ENCODE data around the gene DOK6. TPM values are rescaled to one million over a fixed set of nuclear protein-coding genes. Genes with fewer than 3 reads are reported as not detected.

Gene DOK6
- total and polyA plus RNA-seq, 2 donors (not counting 3 experiments of a cell fraction or from before 2014, with no cell fraction given): under 0.01 TPM; not detected in 1

DNA sequence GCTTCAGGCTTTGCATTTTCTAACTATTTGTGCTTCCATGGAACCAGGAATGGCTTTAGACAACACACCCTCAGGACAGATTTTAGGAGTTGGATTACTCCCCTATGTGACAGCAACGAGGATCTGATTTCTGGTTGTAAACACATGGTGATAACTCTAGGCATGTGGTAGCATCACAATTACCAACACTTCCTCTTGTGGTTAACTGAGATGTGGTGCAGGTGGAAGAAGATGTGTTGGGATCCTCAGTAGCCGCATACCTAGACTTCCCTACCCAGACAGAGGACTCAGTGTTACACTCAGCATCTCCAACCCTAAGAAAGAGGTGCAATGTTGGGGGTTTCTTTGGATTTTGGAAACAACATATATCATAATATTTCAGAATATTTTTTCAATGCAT, 234.8 kb downstream of the DOK6 start:
- dilution Hi-C loops (cut with MboI; ENCODE audit: extremely low pct_ligation_motif_present, low sequenced_read_pairs) (no loop called here), intact Hi-C loops (cut with micrococcal nuclease) (no loop called here)
- H3K79me2 ChIP-seq (ENCODE audit: control insufficient read depth, insufficient read depth, low read length): no peaks in the 10 kb centered on the region
- FAIRE-seq: no peak
- BruUV-seq (replicated peaks): no TSS peak
- H3K9me1 ChIP-seq (replicated peaks; ENCODE audit: control insufficient read depth, extremely low read depth, insufficient read depth, low read length): no peaks in the 10 kb centered on the region
- H3K9ac ChIP-seq (replicated peaks; ENCODE audit: extremely low read depth, insufficient read depth, low read length): no peak overlapping the region
- no peaks in the 10 kb centered on the region for H3K27me3 ChIP-seq (ENCODE audit: control insufficient read depth in 2 of 2, insufficient read depth in 2 of 2, low read length in 2 of 2)
- H3K4me2 ChIP-seq (ENCODE audit: insufficient read depth, low read length): no peak overlapping the region
- TF ChIP-seq FOS (IDR thresholded peaks at IDR 0.05; ENCODE audit: borderline replicate concordance, insufficient read depth, low read length): no peak
- TF ChIP-seq GATA2 (IDR thresholded peaks at IDR 0.05; ENCODE audit: insufficient read depth, insufficient read length, low read depth, low read length): no peak
- no peaks in the 10 kb centered on the region for H4K20me1 ChIP-seq (replicated peaks; ENCODE audit: control insufficient read depth, extremely low read depth, insufficient read depth, low read length)
- H3K4me1 ChIP-seq (ENCODE audit: control insufficient read depth, extremely low read depth, insufficient read depth, low read length): no peaks in the 10 kb centered on the region
- no peaks in the 10 kb centered on the region for H3K9me3 ChIP-seq (replicated peaks; ENCODE audit: control insufficient read depth, insufficient read depth, low read length)
- H2AFZ ChIP-seq (ENCODE audit: low read depth, low read length): no peak overlapping the region
- ChIA-PET POLR2A (no interaction called here), CTCF (no interaction called here)
- H3K27ac ChIP-seq (ENCODE audit: insufficient read depth, low read depth, low read length): no peak overlapping the region
- H3K4me3 ChIP-seq (replicated peaks in 1 of 3; ENCODE audit: insufficient read depth in 1 of 3, low read depth in 1 of 3, low read length in 3 of 3): no peak overlapping the region
- no peak for DNase-seq (ENCODE audit: low read depth, low spot score)
- no peaks in the 10 kb centered on the region for H3K36me3 ChIP-seq (ENCODE audit: control insufficient read depth in 2 of 2, extremely low read depth in 1 of 2, insufficient read depth in 2 of 2, low read length in 2 of 2)

DNA sequence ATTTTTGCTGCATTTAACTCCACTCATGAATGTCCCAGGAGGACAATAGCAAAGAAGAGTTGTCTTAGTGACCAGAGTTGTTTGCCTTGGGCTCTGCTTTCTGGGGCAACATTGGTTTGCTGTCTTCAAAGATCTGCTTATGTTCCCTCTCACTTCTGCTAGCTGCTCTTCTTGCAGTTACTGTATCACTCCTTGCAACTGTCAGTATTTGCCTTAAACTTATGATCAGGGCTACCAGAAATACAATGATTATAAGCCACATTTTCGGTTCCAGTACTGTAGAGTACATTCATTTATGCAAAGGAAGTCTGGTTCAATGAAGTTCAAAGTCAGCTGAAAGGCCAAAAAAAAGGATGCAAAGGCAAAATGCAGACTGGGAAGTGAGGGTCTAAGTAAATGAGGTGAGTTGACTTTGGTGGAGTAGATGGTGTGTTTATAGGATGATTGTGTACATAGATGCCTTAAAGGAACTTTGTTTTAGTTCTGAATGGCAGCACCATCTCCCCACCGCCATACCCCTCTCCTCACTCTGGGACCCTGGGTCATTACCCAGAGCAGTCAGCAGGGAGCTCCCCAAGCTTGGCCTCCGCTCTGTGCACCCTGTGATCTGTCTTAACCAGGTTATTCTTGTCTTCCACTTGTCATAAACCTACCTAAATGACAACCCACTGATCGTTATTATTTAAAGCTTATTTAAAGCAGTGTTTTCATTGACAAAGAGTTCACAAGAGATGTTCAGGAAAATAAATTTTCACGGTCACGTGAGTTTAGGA, 236.0 kb downstream of the DOK6 start:
- dilution Hi-C loops (cut with MboI; ENCODE audit: extremely low pct_ligation_motif_present, low sequenced_read_pairs): no loop called here
- H3K36me3 ChIP-seq (ENCODE audit: control insufficient read depth in 2 of 2, extremely low read depth in 1 of 2, insufficient read depth in 2 of 2, low read length in 2 of 2): no peaks in the 10 kb centered on the region
- H3K79me2 ChIP-seq (ENCODE audit: control insufficient read depth, insufficient read depth, low read length): no peaks in the 10 kb centered on the region
- H3K4me1 ChIP-seq (ENCODE audit: control insufficient read depth, extremely low read depth, insufficient read depth, low read length): no peaks in the 10 kb centered on the region
- no peak overlapping the region for H3K4me2 ChIP-seq (ENCODE audit: insufficient read depth, low read length)
- DNase-seq (ENCODE audit: low read depth, low spot score) (peak; percentile 2), FAIRE-seq (no peak)
- TF ChIP-seq, protein P1, sequence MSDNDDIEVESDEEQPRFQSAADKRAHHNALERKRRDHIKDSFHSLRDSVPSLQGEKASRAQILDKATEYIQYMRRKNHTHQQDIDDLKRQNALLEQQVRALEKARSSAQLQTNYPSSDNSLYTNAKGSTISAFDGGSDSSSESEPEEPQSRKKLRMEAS (IDR thresholded peaks at IDR 0.05; ENCODE audit: insufficient read depth, insufficient read length): no peak
- TF ChIP-seq, protein P2, sequence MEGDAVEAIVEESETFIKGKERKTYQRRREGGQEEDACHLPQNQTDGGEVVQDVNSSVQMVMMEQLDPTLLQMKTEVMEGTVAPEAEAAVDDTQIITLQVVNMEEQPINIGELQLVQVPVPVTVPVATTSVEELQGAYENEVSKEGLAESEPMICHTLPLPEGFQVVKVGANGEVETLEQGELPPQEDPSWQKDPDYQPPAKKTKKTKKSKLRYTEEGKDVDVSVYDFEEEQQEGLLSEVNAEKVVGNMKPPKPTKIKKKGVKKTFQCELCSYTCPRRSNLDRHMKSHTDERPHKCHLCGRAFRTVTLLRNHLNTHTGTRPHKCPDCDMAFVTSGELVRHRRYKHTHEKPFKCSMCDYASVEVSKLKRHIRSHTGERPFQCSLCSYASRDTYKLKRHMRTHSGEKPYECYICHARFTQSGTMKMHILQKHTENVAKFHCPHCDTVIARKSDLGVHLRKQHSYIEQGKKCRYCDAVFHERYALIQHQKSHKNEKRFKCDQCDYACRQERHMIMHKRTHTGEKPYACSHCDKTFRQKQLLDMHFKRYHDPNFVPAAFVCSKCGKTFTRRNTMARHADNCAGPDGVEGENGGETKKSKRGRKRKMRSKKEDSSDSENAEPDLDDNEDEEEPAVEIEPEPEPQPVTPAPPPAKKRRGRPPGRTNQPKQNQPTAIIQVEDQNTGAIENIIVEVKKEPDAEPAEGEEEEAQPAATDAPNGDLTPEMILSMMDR (IDR thresholded peaks at IDR 0.05; ENCODE audit: extremely low read depth in 1 of 2, insufficient read depth in 1 of 2, low read depth in 1 of 2, low read length in 2 of 2): peak in 1 of 2 donors; percentile 9
- H3K9me1 ChIP-seq (replicated peaks; ENCODE audit: control insufficient read depth, extremely low read depth, insufficient read depth, low read length): no peaks in the 10 kb centered on the region
- H3K9ac ChIP-seq (replicated peaks; ENCODE audit: extremely low read depth, insufficient read depth, low read length): no peak overlapping the region
- no peak overlapping the region for H3K27ac ChIP-seq (ENCODE audit: insufficient read depth, low read depth, low read length)
- no TSS peak for BruUV-seq (replicated peaks)
- H3K4me3 ChIP-seq (replicated peaks in 1 of 3; ENCODE audit: insufficient read depth in 1 of 3, low read depth in 1 of 3, low read length in 3 of 3): no peak overlapping the region
- POLR2A ChIA-PET: no interaction called here
- intact Hi-C loops (cut with micrococcal nuclease): loop anchor here (2.0 kb wide), 1 partner anchor 450 kb away; no protein-coding TSS in a partner anchor
- CTCF ChIA-PET: no interaction called here
- no peak overlapping the region for H2AFZ ChIP-seq (ENCODE audit: low read depth, low read length)
- no peaks in the 10 kb centered on the region for H3K27me3 ChIP-seq (ENCODE audit: control insufficient read depth in 2 of 2, insufficient read depth in 2 of 2, low read length in 2 of 2)
- H4K20me1 ChIP-seq (replicated peaks; ENCODE audit: control insufficient read depth, extremely low read depth, insufficient read depth, low read length): no peaks in the 10 kb centered on the region
- H3K9me3 ChIP-seq (replicated peaks; ENCODE audit: control insufficient read depth, insufficient read depth, low read length): no peaks in the 10 kb centered on the region

Data from endothelial cell of umbilical vein (primary cell).